Left ventricle myocardium inferior (tissue), 1 donor: ENCODE measurements around the gene CYP27C1. TPM values are rescaled to one million over a fixed set of nuclear protein-coding genes. Genes with fewer than 3 reads are reported as not detected.
"Not testable (repeated sequence)": the region's sequence is repeated elsewhere in the genome, so short reads cannot be mapped to it uniquely, and the experiment has no call there.

Experiments
- DNase-seq: peaks from one replicate; pipeline ENCODE4 v3.0.0-alpha.2; 2020
- H3K27ac ChIP-seq: fragments of 200-600 bp; replicated peaks from 2 replicates; pipeline ENCODE4 v1.8.0; 2021
- H3K27me3 ChIP-seq: fragments of 200-600 bp; 2 replicates; pipeline ENCODE4 v1.8.0; 2021; ENCODE audit warnings: low read depth
- H3K36me3 ChIP-seq: fragments of 200-600 bp; 2 replicates; pipeline ENCODE4 v1.8.0; 2021
- H3K4me1 ChIP-seq: fragments of 200-600 bp; 2 replicates; pipeline ENCODE4 v1.8.0; 2021
- H3K4me3 ChIP-seq: fragments of 200-600 bp; 2 replicates; pipeline ENCODE4 v1.8.0; 2021; ENCODE audit warnings: mild to moderate bottlenecking, moderate library complexity
- H3K9me3 ChIP-seq: fragments of 200-600 bp; replicated peaks from 2 replicates; pipeline ENCODE4 v1.8.0; 2021
- intact Hi-C: fragments of 100-400 bp; cut with micrococcal nuclease; formaldehyde crosslinking; loops from one replicate; pipeline ENCODE4 v1.11.0; 2022
- total RNA-seq: library from RNA; stranded (reverse); fragmentation: NEBNext Ultra II Directional; extraction: Animal tissue kit (Norgen Biotek cat#: 25700); gene quantifications from one replicate; pipeline ENCODE4 v1.2.1, GENCODE V29; 2021
- TF ChIP-seq, protein P1 (sequence below): fragments of 200-600 bp; IDR thresholded peaks from 2 replicates; pipeline ENCODE4 v1.8.0; 2021; ENCODE audit warnings: antibody characterized with exemption, mild to moderate bottlenecking, borderline replicate concordance
- donor health status: DM: no; HTN: yes; CAD: no; lungs with severe emphysema.

Gene CYP27C1
- total RNA-seq, 1 donor from 2014 or later = 0.11 TPM

DNA sequence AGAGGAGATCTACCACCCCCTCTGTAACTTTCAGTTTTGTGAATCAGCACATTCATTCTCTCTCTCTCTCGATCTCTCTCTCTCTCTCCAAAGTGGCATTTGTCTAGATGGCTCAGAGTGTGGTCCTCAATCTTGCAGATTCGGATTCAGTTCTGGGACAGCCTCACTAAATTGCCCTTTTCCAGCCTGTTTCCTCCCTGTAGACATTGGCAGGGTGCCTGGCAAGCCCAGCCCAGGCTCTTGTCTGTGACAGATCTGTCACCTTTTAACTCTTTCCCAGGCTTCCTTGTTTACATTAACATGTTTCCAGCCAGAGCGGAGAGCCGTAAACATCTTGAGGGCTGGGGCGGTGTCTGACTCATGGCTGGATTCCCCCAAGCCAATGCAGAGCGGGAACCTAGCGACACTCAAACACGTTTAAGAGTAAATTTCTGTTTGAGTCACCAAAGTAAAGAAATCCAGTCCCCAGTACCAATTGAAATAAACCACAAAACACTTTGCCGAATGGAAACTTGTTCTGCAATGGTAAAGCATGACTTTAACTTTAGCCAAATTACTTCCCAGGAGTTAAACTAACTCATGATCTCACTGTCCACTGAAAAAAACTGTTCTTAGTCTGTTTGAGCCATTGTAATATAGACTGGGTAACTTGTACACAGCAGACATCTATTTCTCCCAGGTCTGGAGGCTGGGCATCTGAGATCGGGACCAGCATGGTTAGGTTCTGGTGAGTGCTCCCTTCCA, 6.6 kb upstream of the CYP27C1 start:
- TF ChIP-seq, protein P1, sequence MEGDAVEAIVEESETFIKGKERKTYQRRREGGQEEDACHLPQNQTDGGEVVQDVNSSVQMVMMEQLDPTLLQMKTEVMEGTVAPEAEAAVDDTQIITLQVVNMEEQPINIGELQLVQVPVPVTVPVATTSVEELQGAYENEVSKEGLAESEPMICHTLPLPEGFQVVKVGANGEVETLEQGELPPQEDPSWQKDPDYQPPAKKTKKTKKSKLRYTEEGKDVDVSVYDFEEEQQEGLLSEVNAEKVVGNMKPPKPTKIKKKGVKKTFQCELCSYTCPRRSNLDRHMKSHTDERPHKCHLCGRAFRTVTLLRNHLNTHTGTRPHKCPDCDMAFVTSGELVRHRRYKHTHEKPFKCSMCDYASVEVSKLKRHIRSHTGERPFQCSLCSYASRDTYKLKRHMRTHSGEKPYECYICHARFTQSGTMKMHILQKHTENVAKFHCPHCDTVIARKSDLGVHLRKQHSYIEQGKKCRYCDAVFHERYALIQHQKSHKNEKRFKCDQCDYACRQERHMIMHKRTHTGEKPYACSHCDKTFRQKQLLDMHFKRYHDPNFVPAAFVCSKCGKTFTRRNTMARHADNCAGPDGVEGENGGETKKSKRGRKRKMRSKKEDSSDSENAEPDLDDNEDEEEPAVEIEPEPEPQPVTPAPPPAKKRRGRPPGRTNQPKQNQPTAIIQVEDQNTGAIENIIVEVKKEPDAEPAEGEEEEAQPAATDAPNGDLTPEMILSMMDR = no peak
- no peak overlapping the region for H3K4me3 ChIP-seq
- DNase-seq = no peak
- peaks cover 12% of the 10 kb centered on the region for H3K9me3 ChIP-seq
- peaks cover 76% of the 10 kb centered on the region for H3K27me3 ChIP-seq
- intact Hi-C loops = no loop called here
- no peak overlapping the region for H3K27ac ChIP-seq
- no peaks in the 10 kb centered on the region for H3K36me3 ChIP-seq
- H3K4me1 ChIP-seq = no peaks in the 10 kb centered on the region

DNA sequence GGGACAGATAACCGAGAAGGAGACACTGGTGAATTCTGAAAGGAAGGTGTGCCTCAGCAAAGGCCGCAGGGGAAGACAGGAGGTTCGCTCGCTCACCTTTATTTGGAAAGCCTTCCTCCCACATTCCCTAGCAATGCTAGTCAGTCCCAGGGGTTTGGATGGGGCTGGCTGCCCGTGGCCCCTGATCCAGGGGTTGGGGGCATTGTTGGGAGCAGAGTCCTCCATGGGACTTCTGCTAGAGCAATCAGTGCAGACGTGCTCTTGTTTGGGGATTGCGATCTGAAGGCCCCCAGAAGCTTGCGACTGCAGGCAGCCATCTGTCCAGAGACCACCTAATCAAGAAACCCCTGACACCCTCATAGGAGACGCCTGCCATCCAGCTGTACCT, 6.0 kb upstream of the CYP27C1 start:
- DNase-seq = no peak
- no peaks in the 10 kb centered on the region for H3K36me3 ChIP-seq
- TF ChIP-seq, protein P1 = no peak
- H3K27ac ChIP-seq = no peak overlapping the region
- H3K27me3 ChIP-seq = peaks cover 81% of the 10 kb centered on the region
- H3K9me3 ChIP-seq = peaks cover 12% of the 10 kb centered on the region
- intact Hi-C loops = no loop called here
- no peaks in the 10 kb centered on the region for H3K4me1 ChIP-seq
- no peak overlapping the region for H3K4me3 ChIP-seq

DNA sequence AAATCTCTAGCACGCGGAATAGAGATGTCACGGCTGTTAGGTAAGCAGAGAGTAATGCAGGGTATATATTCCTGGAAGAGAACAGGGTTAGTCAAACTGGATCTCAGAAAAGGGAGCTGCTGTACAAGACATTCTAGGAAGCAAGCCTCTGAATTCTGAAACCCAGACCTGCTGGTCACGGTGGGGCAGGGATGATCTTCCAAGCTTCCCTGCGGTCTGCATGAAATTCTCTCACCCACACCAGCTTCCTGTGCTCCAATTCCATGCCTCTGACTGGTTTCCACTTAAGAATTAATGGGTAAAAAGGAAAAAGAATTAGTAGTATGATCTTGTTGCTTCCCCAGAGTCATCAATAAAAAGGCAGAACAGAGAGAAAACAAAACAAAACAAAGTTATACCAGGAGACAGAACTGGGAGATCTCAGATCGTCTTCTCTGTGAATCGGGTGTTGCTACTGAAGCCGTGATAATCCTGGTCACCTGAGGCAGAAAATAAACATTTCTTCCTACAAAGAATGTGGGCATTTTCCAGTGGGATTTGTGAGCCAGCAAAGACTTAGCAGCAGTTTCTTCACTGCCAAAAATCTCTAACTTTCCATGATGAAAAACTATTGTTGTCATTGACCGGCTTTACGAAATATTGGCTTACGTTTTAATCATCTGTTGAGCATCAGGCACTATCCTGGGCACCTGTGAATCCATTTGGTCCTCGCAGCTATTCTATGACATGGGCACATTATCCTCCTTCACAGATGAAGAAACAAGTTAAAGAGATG, 5.3 kb upstream of the CYP27C1 start:
- intact Hi-C loops = no loop called here

DNA sequence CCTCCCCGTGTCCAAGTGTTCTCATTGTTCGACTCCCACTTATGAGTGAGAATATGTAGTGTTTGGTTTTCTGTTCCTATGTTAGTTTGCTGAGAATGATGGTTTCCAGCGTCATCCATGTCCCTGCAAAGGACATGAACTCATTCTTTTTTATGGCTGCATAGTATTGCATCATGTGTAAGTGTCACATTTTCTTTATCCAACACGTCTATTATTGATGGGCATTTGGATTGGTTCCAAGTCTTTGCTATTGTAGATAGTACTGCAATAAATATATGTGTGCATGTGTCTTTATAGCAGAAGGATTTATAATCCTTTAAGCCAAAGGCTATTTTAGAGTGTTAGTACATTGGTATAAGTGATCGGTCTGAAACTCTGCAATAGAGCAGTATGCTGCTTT, 4.0 kb upstream of the CYP27C1 start:
- H3K36me3 ChIP-seq, H3K4me3 ChIP-seq, DNase-seq, intact Hi-C loops, H3K27ac ChIP-seq: not testable (repeated sequence)
- peaks cover 12% of the 10 kb centered on the region for H3K9me3 ChIP-seq
- peaks cover 90% of the 10 kb centered on the region for H3K27me3 ChIP-seq
- peaks cover 16% of the 10 kb centered on the region for H3K4me1 ChIP-seq

More for the DNA sequence above, 5.3 kb upstream of the CYP27C1 start:
- peaks cover 89% of the 10 kb centered on the region for H3K27me3 ChIP-seq
- peaks cover 12% of the 10 kb centered on the region for H3K9me3 ChIP-seq
- no peak for DNase-seq
- H3K4me1 ChIP-seq = peaks cover 6% of the 10 kb centered on the region
- no peaks in the 10 kb centered on the region for H3K36me3 ChIP-seq
- H3K27ac ChIP-seq = no peak overlapping the region
- H3K4me3 ChIP-seq = no peak overlapping the region
- TF ChIP-seq, protein P1 = no peak

DNA sequence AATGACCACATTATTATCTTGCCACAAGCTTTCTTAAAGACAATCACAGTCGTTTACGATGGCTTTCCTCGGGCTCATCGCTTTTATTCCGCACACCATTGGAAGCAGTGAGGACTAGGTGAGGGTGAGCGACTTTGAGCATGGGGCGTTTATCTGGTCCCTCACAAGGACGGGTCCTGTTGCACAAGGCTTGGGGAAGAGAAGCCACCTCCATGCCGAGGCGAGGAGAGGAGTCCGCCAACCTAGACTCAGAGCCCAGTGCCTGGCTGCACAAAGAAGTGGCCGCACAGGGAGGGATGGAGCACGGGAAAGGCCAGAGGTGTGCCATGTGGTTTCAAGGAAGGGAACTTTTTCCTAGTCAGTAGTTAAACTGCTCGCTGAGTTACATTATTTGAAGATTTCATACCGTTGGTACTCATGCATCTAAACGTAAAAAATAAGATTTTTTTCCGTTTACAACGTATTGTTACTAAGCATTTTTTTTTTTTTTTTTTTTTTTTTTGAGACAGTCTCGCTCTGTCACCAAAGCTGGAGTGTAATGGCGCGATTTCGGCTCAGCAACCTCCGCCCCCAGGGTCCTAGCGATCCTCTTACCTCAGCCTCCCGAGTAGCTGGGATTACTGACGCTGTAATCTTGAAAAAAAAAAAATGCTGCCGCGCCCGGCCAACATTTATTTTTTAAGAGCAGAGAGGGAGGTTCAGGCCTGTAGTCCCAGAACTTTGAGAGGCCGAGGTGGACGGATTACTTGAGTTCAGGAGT, 849 bp upstream of the CYP27C1 start:
- Histone ChIP-seq H3K36me3 (no peaks in the 10 kb centered on the region), H3K27ac (no peak overlapping the region), H3K4me1 (peaks cover 23% of the 10 kb centered on the region), H3K4me3 (peak overlapping the region; percentile 63), H3K27me3 (peaks cover 95% of the 10 kb centered on the region), H3K9me3 (peaks cover 7% of the 10 kb centered on the region)
- no peak for DNase-seq
- intact Hi-C loops = no loop called here
- TF ChIP-seq, protein P1 = no peak
